Measurements from ENCODE around the gene GPRC5C. TPM values are rescaled to one million over a fixed set of nuclear protein-coding genes. Genes with fewer than 3 reads are reported as not detected.

Gene GPRC5C
- total and polyA plus RNA-seq, 2 donors (not counting 1 experiment from before 2014, with no cell fraction given), result 0.66 to 1.1 TPM

GRCh38 chr17:74407384-74407783 is 24.5 kb upstream of the GPRC5C start:
- Histone ChIP-seq H3K79me2 (ENCODE audit: control insufficient read depth, insufficient read depth, low read length) (no peaks in the 10 kb centered on the region), H2AFZ (ENCODE audit: insufficient read depth, low read depth, low read length, poor library complexity, severe bottlenecking) (no peak overlapping the region), H3K27ac (ENCODE audit: low read length in 2 of 2) (no peak overlapping the region), H3K4me1 (ENCODE audit: control insufficient read depth in 2 of 2, insufficient read depth in 2 of 2, low read length in 2 of 2) (no peaks in the 10 kb centered on the region), H3K4me2 (replicated peaks; ENCODE audit: low read depth, low read length, poor library complexity, severe bottlenecking) (no peak overlapping the region), H3K9ac (ENCODE audit: low read length) (no peak overlapping the region), H3K36me3 (replicated peaks in 1 of 2; ENCODE audit: control extremely low read depth in 1 of 2, control insufficient read depth in 1 of 2, extremely low read depth in 1 of 2, insufficient read depth in 2 of 2, low read length in 1 of 2) (no peaks in the 10 kb centered on the region), H3K4me3 (ENCODE audit: control extremely low read depth in 1 of 5, extremely low read depth in 1 of 5, insufficient read depth in 1 of 5, low read depth in 2 of 5, low read length in 4 of 5) (no peak overlapping the region), H3K9me3 (ENCODE audit: control extremely low read depth in 1 of 3, control insufficient read depth in 2 of 3, insufficient read depth in 1 of 3, low read length in 2 of 3) (peaks cover 0 to 4% (median 0%) of the 10 kb centered on the region in 3 donors), H4K20me1 (ENCODE audit: control insufficient read depth, insufficient read depth, low read length, poor library complexity, severe bottlenecking) (no peaks in the 10 kb centered on the region), H3K27me3 (replicated peaks in 1 of 4; ENCODE audit: control extremely low read depth in 1 of 4, control insufficient read depth in 3 of 4, insufficient read depth in 4 of 4, low read length in 3 of 4) (no peaks in the 10 kb centered on the region)
- WGBS (ENCODE audit: insufficient coverage), result 84% methylated on average over 5 of the region's 5 CpGs
- Mint-ChIP-seq H3K27me3 (peaks cover 15% of the 10 kb centered on the region), H3K4me3 (no peak overlapping the region), H3K4me1 (no peaks in the 10 kb centered on the region), H3K27ac (no peak overlapping the region), H3K9me3 (ENCODE audit: insufficient read depth) (no peaks in the 10 kb centered on the region)
- ATAC-seq (ENCODE audit: low read depth) (no peak), DNase-seq (no peak)
- intact Hi-C loops (cut with micrococcal nuclease), result no loop called here
- CTCF ChIA-PET, result no interaction called here
- TF ChIP-seq CTCF (IDR thresholded peaks at IDR 0.05) (no peak), EZH2 (IDR thresholded peaks at IDR 0.05; ENCODE audit: borderline replicate concordance, insufficient read depth, low read depth, low read length, poor library complexity, severe bottlenecking) (no peak)
- POLR2A ChIA-PET, result no interaction called here

- H3K27ac Mint-ChIP-seq, result no peak overlapping the region
- Histone ChIP-seq H3K9ac (ENCODE audit: low read length) (no peak overlapping the region), H3K9me3 (ENCODE audit: control extremely low read depth in 1 of 3, control insufficient read depth in 2 of 3, insufficient read depth in 1 of 3, low read length in 2 of 3) (peaks cover 0 to 4% (median 0%) of the 10 kb centered on the region in 3 donors), H3K27me3 (replicated peaks in 1 of 4; ENCODE audit: control extremely low read depth in 1 of 4, control insufficient read depth in 3 of 4, insufficient read depth in 4 of 4, low read length in 3 of 4) (no peaks in the 10 kb centered on the region), H2AFZ (ENCODE audit: insufficient read depth, low read depth, low read length, poor library complexity, severe bottlenecking) (no peak overlapping the region), H3K4me2 (replicated peaks; ENCODE audit: low read depth, low read length, poor library complexity, severe bottlenecking) (no peak overlapping the region), H4K20me1 (ENCODE audit: control insufficient read depth, insufficient read depth, low read length, poor library complexity, severe bottlenecking) (no peaks in the 10 kb centered on the region), H3K27ac (ENCODE audit: low read length in 2 of 2) (no peak overlapping the region), H3K79me2 (ENCODE audit: control insufficient read depth, insufficient read depth, low read length) (no peaks in the 10 kb centered on the region), H3K4me1 (ENCODE audit: control insufficient read depth in 2 of 2, insufficient read depth in 2 of 2, low read length in 2 of 2) (no peaks in the 10 kb centered on the region), H3K36me3 (replicated peaks in 1 of 2; ENCODE audit: control extremely low read depth in 1 of 2, control insufficient read depth in 1 of 2, extremely low read depth in 1 of 2, insufficient read depth in 2 of 2, low read length in 1 of 2) (no peaks in the 10 kb centered on the region), H3K4me3 (ENCODE audit: control extremely low read depth in 1 of 5, extremely low read depth in 1 of 5, insufficient read depth in 1 of 5, low read depth in 2 of 5, low read length in 4 of 5) (no peak overlapping the region)
- no peak overlapping the region for H3K4me3 Mint-ChIP-seq
- ChIA-PET POLR2A (no interaction called here), CTCF (no interaction called here)
- intact Hi-C loops (cut with micrococcal nuclease), result no loop called here
- peaks cover 17% of the 10 kb centered on the region for H3K27me3 Mint-ChIP-seq
- ATAC-seq (ENCODE audit: low read depth) (no peak), DNase-seq (no peak)
- no peak for TF ChIP-seq CTCF (IDR thresholded peaks at IDR 0.05)
- no peak for TF ChIP-seq EZH2 (IDR thresholded peaks at IDR 0.05; ENCODE audit: borderline replicate concordance, insufficient read depth, low read depth, low read length, poor library complexity, severe bottlenecking)
- H3K9me3 Mint-ChIP-seq (ENCODE audit: insufficient read depth), result no peaks in the 10 kb centered on the region
- WGBS (ENCODE audit: insufficient coverage), result no CpG with 5 or more reads among the region's 3 CpGs
- H3K4me1 Mint-ChIP-seq, result no peaks in the 10 kb centered on the region
Measured at GRCh38 chr17:74408262-74408661, 23.6 kb upstream of the GPRC5C start.

All from B cell (primary cell).